HepG2 (cell line): ENCODE results near the gene FHIT. TPM values are rescaled to one million over a fixed set of nuclear protein-coding genes. Genes with fewer than 3 reads are reported as not detected.

Experiments
- ATAC-seq: fragments of 200-7000 bp; cut with Tn5 transposase; 3 replicates; pipeline ENCODE4 v1.9.1; 2020; ENCODE audit warnings: mild to moderate bottlenecking, moderate library complexity
- BruUV-seq: library from RNA; stranded (reverse); fragments of 400-500 nt; replicated peaks from 2 replicates; lab custom pipeline; 2021; lab: Mats Ljungman, UMichigan
- CTCF ChIA-PET: fragments of 300-600 bp; formaldehyde crosslinking; extraction: SDS; loops from one replicate; lab custom pipeline; 2021; ENCODE audit warnings: low total read pairs, inconsistent platforms, low intra/inter-chr PET ratio; lab: Yijun Ruan, JAX
- POLR2A ChIA-PET: fragments of 350-600 bp; sonication (Branson Sonifier 250); formaldehyde crosslinking; loops from one replicate; lab custom pipeline; 2020; ENCODE audit warnings: antibody characterized with exemption, inconsistent platforms; lab: Yijun Ruan, JAX
- DNase-seq: peaks from one replicate; pipeline ENCODE4 v3.0.0-alpha.2; 2015; ENCODE audit warnings: low spot score
- FAIRE-seq: peaks from 3 replicates; lab custom pipeline; 2011; peaks lifted over from hg19 to GRCh38; lab: Jason Lieb, UNC
- H2AFZ ChIP-seq: one replicate; pipeline ENCODE4 v1.6.1; 2011; ENCODE audit warnings: low read length, inconsistent platforms
- H3K27ac ChIP-seq: fragments of 300-600 bp; 3 replicates; pipeline ENCODE4 v1.8.0; 2011; ENCODE audit warnings: mixed run types, mild to moderate bottlenecking, mixed read lengths, low read length, inconsistent platforms; ENCODE audit not compliant: insufficient read depth; ENCODE audit errors: extremely low read length
- H3K27me3 ChIP-seq, 2 experiments: fragments of 200-600 bp in 1 of 2; 2 replicates in 1 of 2; 3 replicates in 1 of 2; pipeline versions ENCODE4 v1.6.0 to v1.8.0; 2011; ENCODE audit warnings: low read length in 2 of 2, mild to moderate bottlenecking in 2 of 2, moderate library complexity in 2 of 2, inconsistent platforms in 1 of 2; ENCODE audit not compliant: insufficient read depth in 2 of 2, control insufficient read depth in 1 of 2
- H3K36me3 ChIP-seq, 2 experiments: fragments of 200-600 bp in 1 of 2; replicated peaks in 1 of 2; 2 replicates in 1 of 2; 3 replicates in 1 of 2; pipeline versions ENCODE4 v1.5.1 to v1.8.0; 2011; ENCODE audit warnings: low read length in 2 of 2, inconsistent platforms in 1 of 2; ENCODE audit not compliant: insufficient read depth in 2 of 2, control insufficient read depth in 1 of 2
- H3K4me1 ChIP-seq: 2 replicates; pipeline ENCODE4 v1.5.1; 2012; ENCODE audit warnings: low read length, inconsistent platforms; ENCODE audit not compliant: insufficient read depth
- H3K4me2 ChIP-seq: 2 replicates; pipeline ENCODE4 v1.6.0; 2011; ENCODE audit warnings: low read depth, low read length, inconsistent platforms
- H3K4me3 ChIP-seq, 3 experiments: fragments of 200-600 bp in 1 of 3; sonication (generic), shearing (Covaris generic) in 1 of 3; replicated peaks in 1 of 3; 2 replicates each; pipeline ENCODE4 v1.5.1; 2011 to 2016; ENCODE audit warnings: low read length in 3 of 3, inconsistent platforms in 2 of 3, low read depth in 2 of 3, mild to moderate bottlenecking in 2 of 3, control low read depth in 1 of 3, mixed read lengths in 1 of 3; ENCODE audit not compliant: insufficient read depth in 1 of 3
- H3K79me2 ChIP-seq: one replicate; pipeline ENCODE4 v1.6.1; 2011; ENCODE audit warnings: low read length, inconsistent platforms; ENCODE audit not compliant: insufficient read depth
- H3K9ac ChIP-seq: 2 replicates; pipeline ENCODE4 v1.6.0; 2011; ENCODE audit warnings: mild to moderate bottlenecking, low read depth, low read length, inconsistent platforms; ENCODE audit not compliant: insufficient read depth
- H3K9me3 ChIP-seq: 2 replicates; pipeline ENCODE4 v1.5.1; 2012; ENCODE audit warnings: mild to moderate bottlenecking, low read length
- H4K20me1 ChIP-seq: 2 replicates; pipeline ENCODE4 v1.6.0; 2011; ENCODE audit warnings: inconsistent platforms, mild to moderate bottlenecking, low read length, moderate library complexity; ENCODE audit not compliant: insufficient read depth
- CEBPB ChIP-seq: IDR thresholded peaks from 2 replicates; pipeline ENCODE4 v1.6.1; 2011; ENCODE audit warnings: low read depth, low read length, improper control_type of control experiment, borderline replicate concordance
- CEBPG ChIP-seq: IDR thresholded peaks from 2 replicates; pipeline ENCODE4 v1.6.1; 2016
- FOXA1 ChIP-seq, 2 experiments: fragments of 450-650 bp in 1 of 2; sonication (generic) in 1 of 2; formaldehyde crosslinking in 1 of 2; IDR thresholded peaks; 2 replicates each; pipeline versions ENCODE4 v1.4.0 to v1.6.1; 2016 to 2020; ENCODE audit warnings: missing genetic modification reagents in 1 of 2
- GATAD2A ChIP-seq: IDR thresholded peaks from 2 replicates; pipeline ENCODE4 v1.6.1; 2016
- MAFF ChIP-seq: IDR thresholded peaks from 2 replicates; pipeline ENCODE4 v1.6.1; 2011; ENCODE audit warnings: low read depth, low read length, improper control_type of control experiment
- MAFK ChIP-seq, 2 experiments: IDR thresholded peaks in 1 of 2; conservative IDR thresholded peaks in 1 of 2; 2 replicates each; pipeline ENCODE4 v1.6.1; 2011; ENCODE audit warnings: improper control_type of control experiment in 2 of 2, low read length in 2 of 2
- MTA3 ChIP-seq: sonication (generic); formaldehyde crosslinking; IDR thresholded peaks from 2 replicates; pipeline ENCODE4 v1.4.0; 2020; ENCODE audit warnings: missing genetic modification reagents
- SALL2 ChIP-seq: sonication (generic); formaldehyde crosslinking; IDR thresholded peaks from 2 replicates; pipeline ENCODE4 v1.8.1; 2023; ENCODE audit warnings: mild to moderate bottlenecking, missing genetic modification reagents, inconsistent platforms
- SKI ChIP-seq: fragments of 450-650 bp; IDR thresholded peaks from one replicate; pipeline ENCODE4 v1.6.1; 2018; ENCODE audit warnings: mild to moderate bottlenecking; ENCODE audit not compliant: partially characterized antibody
- WIZ ChIP-seq: sonication (generic); formaldehyde crosslinking; IDR thresholded peaks from 2 replicates; pipeline ENCODE4 v1.5.1; 2020; ENCODE audit warnings: mild to moderate bottlenecking, missing genetic modification reagents
- ZHX2 ChIP-seq, 2 experiments: sonication (generic) in 1 of 2; formaldehyde crosslinking in 1 of 2; IDR thresholded peaks; 2 replicates each; pipeline versions ENCODE4 v1.6.1 to v1.9.0; 2014 to 2022; ENCODE audit warnings: antibody characterized with exemption in 1 of 2, borderline replicate concordance in 1 of 2, inconsistent platforms in 1 of 2, low read depth in 1 of 2, missing genetic modification reagents in 1 of 2
- ZNF816 ChIP-seq: sonication (generic); formaldehyde crosslinking; IDR thresholded peaks from 2 replicates; pipeline ENCODE4 v1.8.0; 2022; ENCODE audit warnings: missing genetic modification reagents, mild to moderate bottlenecking, borderline replicate concordance
- ZSCAN29 ChIP-seq: sonication (generic); formaldehyde crosslinking; conservative IDR thresholded peaks from 2 replicates; pipeline ENCODE4 v1.4.0; 2020; ENCODE audit warnings: mild to moderate bottlenecking, missing genetic modification reagents
- WGBS: methylation state at CpG from one replicate; pipeline ENCODE4 v1.1.6; 2017; ENCODE audit warnings: low lambda C conversion rate; 5-methylcytosine and 5-hydroxymethylcytosine counted together
- in situ Hi-C: cut with HindIII; loops from 2 replicates; pipeline ENCODE4 v1.10.0; 2017; ENCODE audit warnings: low pct_unique_long_range_greater_than_20kb; ENCODE audit not compliant: extremely low pct_ligation_motif_present
- intact Hi-C: fragments of 100-400 bp; cut with micrococcal nuclease; formaldehyde crosslinking; loops from one replicate; pipeline ENCODE4 v1.10.0; 2022; ENCODE audit not compliant: unreplicated experiment
- polyA plus RNA-seq, 8 experiments: library from polyadenylated mRNA; depleted of rRNA in 3 of 8; stranded (reverse) in 7 of 8; unstranded in 1 of 8; fragments of >200 nt; fragmentation: Illumina TruSeq in 4 of 8; extraction: Trizol in 4 of 8; gene quantifications; 2 replicates each; pipeline versions ENCODE4 v1.2.1 to v1.2.3, GENCODE V29; 2011 to 2016; ENCODE audit warnings: low read depth in 4 of 8, missing spikeins in 1 of 8, mixed read lengths in 1 of 8; ENCODE audit not compliant: insufficient read depth in 1 of 8
- total RNA-seq, 5 experiments: library from RNA; depleted of rRNA; stranded (reverse); fragments of >200 nt; fragmentation: Illumina TruSeq; extraction: Trizol; gene quantifications; 2 replicates each; pipeline ENCODE4 v1.2.3, GENCODE V29; 2016; ENCODE audit warnings: low read depth in 1 of 5

Gene FHIT
- total and polyA plus RNA-seq, 2 of the 13 experiments (the other 11 are each of a cell fraction or from before 2014, with no cell fraction given), result 4.0 to 4.6 TPM

DNA sequence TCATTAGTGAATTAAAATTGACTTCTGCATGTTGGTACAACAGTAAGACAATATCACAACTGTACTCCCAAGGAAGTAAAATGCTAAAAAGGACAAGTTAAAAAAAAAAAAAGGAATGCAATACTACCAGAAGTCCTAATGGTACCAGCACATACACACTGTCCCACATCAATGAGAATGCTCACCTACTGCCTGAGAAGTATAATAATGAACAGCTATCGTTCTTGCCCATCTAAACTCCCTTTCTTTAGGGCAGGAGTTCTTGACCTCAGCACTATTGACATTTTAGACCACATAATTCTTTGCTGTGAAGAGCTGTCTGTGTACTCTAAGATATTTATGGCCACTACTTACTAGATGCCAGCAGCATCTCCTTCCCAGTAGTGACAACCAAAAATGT is 651.7 kb downstream of the FHIT start:
- no peaks in the 10 kb centered on the region for H3K9me3 ChIP-seq
- BruUV-seq, result no TSS peak
- in situ Hi-C loops, result no loop called here
- CTCF ChIA-PET, result no interaction called here
- FAIRE-seq (no peak), ATAC-seq (no peak), DNase-seq (no peak)
- POLR2A ChIA-PET, result no interaction called here
- no peak overlapping the region for H2AFZ ChIP-seq
- H3K27ac ChIP-seq, result no peak overlapping the region
- H3K79me2 ChIP-seq, result no peaks in the 10 kb centered on the region
- 0 out of 2 replicates have a peak, but pooled peaks cover 8% of the 10 kb centered on the region for H3K4me1 ChIP-seq
- no peaks in the 10 kb centered on the region; a peak in 2 of 5 replicates for H3K27me3 ChIP-seq
- TF ChIP-seq WIZ (no peak), MTA3 (CRISPR knock-in tag) (no peak)
- no peak overlapping the region for H3K4me2 ChIP-seq
- no peak overlapping the region for H3K9ac ChIP-seq
- H3K4me3 ChIP-seq, result no peak overlapping the region
- 28% methylated on average over 1 of the region's 1 CpG for WGBS
- intact Hi-C loops, result no loop called here
- H3K36me3 ChIP-seq, result no peaks in the 10 kb centered on the region
- no peaks in the 10 kb centered on the region for H4K20me1 ChIP-seq

DNA sequence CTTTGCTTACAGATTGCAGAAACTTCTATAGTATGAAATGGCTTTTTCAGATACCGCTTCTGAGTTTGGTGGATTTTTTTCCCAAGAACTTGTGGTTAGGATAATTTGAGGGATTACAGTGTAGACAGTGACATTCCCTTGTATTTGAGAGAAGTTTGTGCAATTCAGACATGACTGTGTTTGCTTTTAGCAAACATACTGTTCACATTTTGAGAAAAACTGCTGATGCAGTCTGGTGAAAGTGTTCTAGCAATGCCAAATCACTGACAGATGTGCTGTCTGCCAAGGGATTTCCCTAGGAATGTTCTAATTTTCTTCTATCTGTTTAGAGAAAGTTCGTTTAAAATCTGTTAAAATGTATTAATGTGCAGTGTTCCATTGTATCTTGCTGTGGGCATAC is 652.6 kb downstream of the FHIT start:
- in situ Hi-C loops (no loop called here), intact Hi-C loops (no loop called here)
- Histone ChIP-seq H3K4me2 (no peak overlapping the region), H3K9ac (no peak overlapping the region), H4K20me1 (no peaks in the 10 kb centered on the region), H3K9me3 (no peaks in the 10 kb centered on the region), H3K79me2 (no peaks in the 10 kb centered on the region), H2AFZ (no peak overlapping the region), H3K27ac (no peak overlapping the region), H3K27me3 (no peaks in the 10 kb centered on the region; a peak in 2 of 5 replicates), H3K36me3 (no peaks in the 10 kb centered on the region), H3K4me3 (no peak overlapping the region), H3K4me1 (0 out of 2 replicates have a peak, but pooled peaks cover 8% of the 10 kb centered on the region)
- POLR2A ChIA-PET, result no interaction called here
- DNase-seq (peak; percentile 32), FAIRE-seq (no peak), ATAC-seq (peak; percentile 79)
- 0% methylated on average over 2 of the region's 2 CpGs for WGBS
- CTCF ChIA-PET, result no interaction called here
- no TSS peak for BruUV-seq
- 0 out of 2 replicates have a peak, but pooled peaks have one; percentile 18 for TF ChIP-seq CEBPG (CRISPR knock-in tag)
- no peak for TF ChIP-seq ZHX2 (IDR thresholded peaks at IDR 0.05; ENCODE audit: low read depth)
- no peak for TF ChIP-seq ZHX2 (CRISPR knock-in tag; IDR thresholded peaks at IDR 0.05; ENCODE audit: borderline replicate concordance)
- peak; percentile 83 for TF ChIP-seq MAFF
- 0 out of 2 replicates have a peak, but pooled peaks have one; percentile 11 for TF ChIP-seq GATAD2A (CRISPR knock-in tag)
- peak; percentile 69 to 75 for TF ChIP-seq MAFK (conservative IDR thresholded peaks at IDR 0.05 in 1 of 2, IDR thresholded peaks at IDR 0.05 in 1 of 2; ENCODE audit: low read length in 2 of 2)
- TF ChIP-seq SALL2, result no peak
- TF ChIP-seq ZNF816, result no peak
- peak; percentile 21 for TF ChIP-seq SKI
- no peak for TF ChIP-seq FOXA1 (IDR thresholded peaks at IDR 0.05)
- peak; percentile 27; the same call in 1 of the 2 replicates for TF ChIP-seq FOXA1 (CRISPR knock-in tag; IDR thresholded peaks at IDR 0.05)
- peak; percentile 69; the same call in 1 of the 2 replicates for TF ChIP-seq CEBPB
- 0 out of 2 replicates have a peak, but pooled peaks have one; percentile 44 for TF ChIP-seq ZSCAN29
